ENCODE data around the gene NTM. TPM values are rescaled to one million over a fixed set of nuclear protein-coding genes. Genes with fewer than 3 reads are reported as not detected.

Gene NTM
- total RNA-seq, 1 donor, result 52.2 TPM

DNA sequence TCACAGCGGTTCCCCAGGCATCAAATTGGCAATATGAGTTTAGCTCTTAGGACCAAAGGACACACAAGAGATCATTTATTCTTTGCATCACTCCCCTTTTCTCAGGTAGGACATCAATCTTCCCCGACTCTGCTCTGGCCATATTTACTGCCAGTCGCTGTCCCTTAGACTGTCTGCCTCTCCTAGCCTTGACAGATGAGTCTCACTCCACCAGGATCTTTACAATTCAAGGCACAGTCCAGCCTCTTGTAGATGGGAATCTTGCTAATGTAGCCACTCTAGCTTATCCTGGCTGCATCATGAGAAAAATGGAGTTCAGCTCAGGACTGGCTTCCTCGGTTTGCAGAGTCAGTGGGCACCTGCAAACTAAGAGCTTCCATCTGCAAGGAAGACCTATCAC lies 915.2 kb downstream of the NTM start:
- no peak overlapping the region for H3K4me3 ChIP-seq (ENCODE audit: low read depth, low read length)
- TF ChIP-seq, protein P1, sequence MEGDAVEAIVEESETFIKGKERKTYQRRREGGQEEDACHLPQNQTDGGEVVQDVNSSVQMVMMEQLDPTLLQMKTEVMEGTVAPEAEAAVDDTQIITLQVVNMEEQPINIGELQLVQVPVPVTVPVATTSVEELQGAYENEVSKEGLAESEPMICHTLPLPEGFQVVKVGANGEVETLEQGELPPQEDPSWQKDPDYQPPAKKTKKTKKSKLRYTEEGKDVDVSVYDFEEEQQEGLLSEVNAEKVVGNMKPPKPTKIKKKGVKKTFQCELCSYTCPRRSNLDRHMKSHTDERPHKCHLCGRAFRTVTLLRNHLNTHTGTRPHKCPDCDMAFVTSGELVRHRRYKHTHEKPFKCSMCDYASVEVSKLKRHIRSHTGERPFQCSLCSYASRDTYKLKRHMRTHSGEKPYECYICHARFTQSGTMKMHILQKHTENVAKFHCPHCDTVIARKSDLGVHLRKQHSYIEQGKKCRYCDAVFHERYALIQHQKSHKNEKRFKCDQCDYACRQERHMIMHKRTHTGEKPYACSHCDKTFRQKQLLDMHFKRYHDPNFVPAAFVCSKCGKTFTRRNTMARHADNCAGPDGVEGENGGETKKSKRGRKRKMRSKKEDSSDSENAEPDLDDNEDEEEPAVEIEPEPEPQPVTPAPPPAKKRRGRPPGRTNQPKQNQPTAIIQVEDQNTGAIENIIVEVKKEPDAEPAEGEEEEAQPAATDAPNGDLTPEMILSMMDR (IDR thresholded peaks at IDR 0.05; ENCODE audit: insufficient read depth, low read length), result no peak
- no peak for DNase-seq (ENCODE audit: low read depth)

DNA sequence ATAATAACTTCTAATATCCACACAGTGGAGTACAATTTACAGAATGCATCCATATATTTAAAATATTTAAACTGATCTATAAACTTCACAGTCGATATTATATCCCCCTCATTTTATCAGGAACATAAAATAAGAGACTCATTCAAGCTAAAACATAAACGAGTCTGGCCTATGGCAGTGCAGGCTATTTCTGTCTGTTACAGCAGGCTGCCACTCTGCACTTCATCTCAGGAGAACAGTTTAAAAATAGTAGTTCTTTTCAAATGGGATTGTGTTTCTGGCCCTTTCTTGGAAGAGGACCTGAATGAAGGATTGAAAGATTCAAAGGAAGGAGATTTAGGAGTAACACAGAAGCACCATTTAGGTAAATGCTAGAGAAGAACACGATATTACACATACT lies 915.7 kb downstream of the NTM start:
- TF ChIP-seq, protein P1 (IDR thresholded peaks at IDR 0.05; ENCODE audit: insufficient read depth, low read length), result no peak

DNA sequence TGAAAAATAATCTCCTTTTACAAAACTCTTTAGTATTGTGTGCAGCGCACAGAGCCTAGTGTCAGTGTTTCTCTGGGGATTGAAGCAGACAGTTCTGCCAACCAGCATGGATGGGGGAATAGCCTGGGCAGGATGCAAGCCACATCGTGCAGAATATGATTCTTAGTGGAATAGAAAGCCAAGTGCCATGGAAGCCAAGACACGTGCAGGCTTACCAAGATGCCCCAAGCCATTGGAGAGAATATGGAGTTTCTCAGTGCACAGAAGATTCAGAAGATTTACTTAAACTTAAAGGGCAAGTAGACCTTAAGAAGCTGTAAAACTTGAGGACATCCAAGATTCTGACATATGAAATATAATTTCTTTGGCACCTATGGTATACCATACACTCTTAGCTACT lies 917.6 kb downstream of the NTM start:
- no peak overlapping the region for H3K4me3 ChIP-seq (ENCODE audit: low read depth, low read length)
- TF ChIP-seq, protein P1 (IDR thresholded peaks at IDR 0.05; ENCODE audit: insufficient read depth, low read length), result no peak
- no peak for DNase-seq (ENCODE audit: low read depth)

More for the DNA sequence above, 915.7 kb downstream of the NTM start:
- no peak for DNase-seq (ENCODE audit: low read depth)
- no peak overlapping the region for H3K4me3 ChIP-seq (ENCODE audit: low read depth, low read length)

DNA sequence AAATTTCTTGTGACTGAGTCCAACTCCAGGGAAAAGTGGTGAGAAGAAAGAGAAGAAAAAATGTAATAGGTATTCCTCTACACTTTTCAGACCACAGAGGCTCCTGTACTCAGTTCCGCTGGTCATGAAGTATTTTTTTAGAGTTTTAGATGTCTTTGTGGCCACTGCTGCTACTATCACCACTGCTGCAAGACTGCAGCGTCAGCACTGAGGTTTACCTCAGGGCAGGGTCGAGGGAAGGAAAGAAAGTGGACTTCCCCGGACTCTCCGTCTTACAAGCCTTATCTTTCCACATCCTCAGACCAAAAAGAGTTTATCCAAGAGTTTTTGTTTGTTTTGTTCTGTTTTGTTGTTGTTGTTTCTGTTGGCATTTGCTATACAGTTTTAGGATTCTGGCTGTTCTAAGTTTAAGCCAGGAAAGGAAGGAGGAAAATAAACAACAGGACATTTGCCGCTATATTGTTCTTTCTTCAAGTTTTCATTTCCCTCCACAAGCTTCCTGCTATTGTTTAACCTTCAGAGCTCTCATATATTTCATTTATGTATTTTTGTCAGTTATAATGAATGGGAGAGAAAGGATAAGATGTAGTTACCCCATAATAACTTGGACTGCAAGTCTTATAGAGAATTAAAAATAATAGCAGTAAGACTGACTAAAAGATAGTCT lies 919.3 kb downstream of the NTM start:
- DNase-seq (ENCODE audit: low read depth), result no peak
- TF ChIP-seq, protein P1 (IDR thresholded peaks at IDR 0.05; ENCODE audit: insufficient read depth, low read length), result no peak
- H3K4me3 ChIP-seq (ENCODE audit: low read depth, low read length), result no peak overlapping the region

DNA sequence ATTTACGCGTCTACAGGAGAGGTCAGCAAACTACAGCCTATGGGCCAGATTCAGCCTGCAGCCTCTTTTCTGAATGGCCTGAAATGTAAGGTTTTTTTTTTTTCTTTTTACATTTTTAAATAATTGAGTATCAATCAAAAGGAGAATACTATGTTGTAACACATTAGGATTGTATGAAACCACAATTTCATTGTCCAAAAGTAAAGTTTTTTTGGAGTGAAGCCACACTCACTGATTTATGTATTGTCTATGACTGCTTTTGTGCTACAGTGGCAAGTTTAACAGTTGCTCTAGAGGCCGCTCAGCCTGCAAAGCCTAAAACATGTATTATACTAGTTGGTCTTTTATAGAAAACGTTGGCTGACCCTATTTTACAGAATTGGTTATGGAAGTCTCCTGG lies 923.2 kb downstream of the NTM start:
- peak; percentile 21 for DNase-seq (ENCODE audit: low read depth)
- TF ChIP-seq, protein P1 (IDR thresholded peaks at IDR 0.05; ENCODE audit: insufficient read depth, low read length), result no peak
- no peak overlapping the region for H3K4me3 ChIP-seq (ENCODE audit: low read depth, low read length)

DNA sequence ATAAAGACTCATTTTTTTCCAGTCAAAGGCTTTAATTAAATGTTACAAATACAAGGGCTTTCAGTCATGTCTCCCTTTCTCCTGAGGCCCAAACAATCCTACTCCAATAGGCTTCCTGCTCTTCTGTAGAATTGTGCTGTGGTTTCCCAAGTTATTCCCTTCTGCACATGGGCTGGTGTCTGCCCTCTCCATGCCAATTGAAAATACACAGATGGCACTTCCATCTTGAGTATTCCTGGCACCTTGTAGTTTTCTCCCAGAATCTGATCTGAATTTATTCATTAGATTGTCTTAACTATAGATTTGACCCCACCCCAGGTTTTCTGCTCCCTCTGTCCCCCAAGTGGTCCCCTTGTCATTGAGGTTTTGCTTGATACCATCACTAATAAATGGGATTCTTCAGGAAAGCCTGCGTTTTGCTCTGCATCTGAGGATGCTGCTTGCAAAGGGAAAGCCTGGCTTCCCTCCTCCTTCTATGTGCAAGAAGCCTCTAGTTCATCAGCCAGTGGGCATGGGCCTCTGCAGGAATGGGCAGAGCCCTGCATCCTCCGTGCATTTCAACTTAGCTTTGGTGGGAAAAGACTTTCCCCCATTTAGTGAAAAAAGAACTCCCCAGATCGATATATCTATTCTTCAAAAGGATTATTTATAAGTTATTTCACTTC lies 926.7 kb downstream of the NTM start:
- TF ChIP-seq, protein P1 (IDR thresholded peaks at IDR 0.05; ENCODE audit: insufficient read depth, low read length), result no peak
- DNase-seq (ENCODE audit: low read depth), result no peak
- H3K4me3 ChIP-seq (ENCODE audit: low read depth, low read length), result no peak overlapping the region

Measured in fibroblast of the aortic adventitia (primary cell).